Epithelial cell of esophagus (primary cell): ENCODE data around the gene CLCN3.
"Not testable (repeated sequence)": the region's sequence is repeated elsewhere in the genome, so short reads cannot be mapped to it uniquely, and the experiment has no call there.

Source experiments
- DNase-seq: peaks from one replicate; pipeline ENCODE4 v3.0.0; 2010; ENCODE audit warnings: low read depth
- H3K4me3 ChIP-seq: 2 replicates; pipeline ENCODE4 v1.5.1; 2011; ENCODE audit warnings: mild to moderate bottlenecking, low read length, control low read depth
- TF ChIP-seq, protein P1 (sequence below): IDR thresholded peaks from 2 replicates; pipeline ENCODE4 v1.5.1; 2011; ENCODE audit warnings: low read depth, mild to moderate bottlenecking, low read length, control low read depth, inconsistent platforms; ENCODE audit not compliant: insufficient read depth; ENCODE audit errors: missing control alignments

The CLCN3 gene

DNA sequence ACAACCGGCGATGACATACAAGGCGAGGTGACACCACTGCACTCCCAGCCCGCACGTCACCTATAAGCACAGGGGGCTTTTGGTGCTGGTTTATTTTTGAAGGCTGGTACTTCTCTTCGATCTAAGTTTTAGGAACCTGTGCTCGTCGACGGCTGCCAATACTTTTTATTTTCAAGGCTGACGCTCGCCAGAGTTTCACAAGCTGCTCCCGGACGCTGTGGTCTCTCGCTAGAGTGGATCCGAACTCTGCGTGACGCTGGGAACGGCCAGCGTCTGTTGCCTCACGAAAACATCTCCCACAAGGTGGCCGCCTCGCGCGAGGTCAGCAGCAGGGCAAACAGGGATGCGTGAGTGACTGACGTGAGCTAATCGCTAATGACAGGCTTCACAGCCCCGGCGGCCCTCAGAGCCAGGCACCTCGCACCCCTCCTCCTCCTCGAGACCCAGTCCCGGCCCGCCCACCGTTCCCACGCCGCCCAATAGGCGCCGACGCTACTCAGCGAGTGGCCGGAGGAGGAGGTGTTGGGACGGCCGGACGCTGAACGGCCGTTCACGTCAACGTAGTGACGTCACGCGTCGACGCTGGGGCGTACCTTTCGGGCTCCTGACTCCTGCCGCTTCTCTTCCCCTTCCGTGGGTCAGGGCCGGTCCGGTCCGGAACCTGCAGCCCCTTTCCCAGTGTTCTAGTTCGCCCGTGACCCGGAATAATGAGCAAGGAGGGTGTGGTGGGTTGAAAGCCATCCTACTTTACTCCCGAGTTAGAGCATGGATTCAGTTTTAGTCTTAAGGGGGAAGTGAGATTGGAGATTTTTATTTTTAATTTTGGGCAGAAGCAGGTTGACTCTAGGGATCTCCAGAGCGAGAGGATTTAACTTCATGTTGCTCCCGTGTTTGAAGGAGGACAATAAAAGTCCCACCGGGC, at the start of gene CLCN3:
Gene CLCN3 (plus strand): TSS at position 621 of the 922 bp plus-strand sequence. CDS start 15,351 bp downstream, outside the sequence.
- DNase-seq = peak; percentile 98
- H3K4me3 ChIP-seq = peak within 1 kb of the TSS; percentile 86
- TF ChIP-seq, protein P1, sequence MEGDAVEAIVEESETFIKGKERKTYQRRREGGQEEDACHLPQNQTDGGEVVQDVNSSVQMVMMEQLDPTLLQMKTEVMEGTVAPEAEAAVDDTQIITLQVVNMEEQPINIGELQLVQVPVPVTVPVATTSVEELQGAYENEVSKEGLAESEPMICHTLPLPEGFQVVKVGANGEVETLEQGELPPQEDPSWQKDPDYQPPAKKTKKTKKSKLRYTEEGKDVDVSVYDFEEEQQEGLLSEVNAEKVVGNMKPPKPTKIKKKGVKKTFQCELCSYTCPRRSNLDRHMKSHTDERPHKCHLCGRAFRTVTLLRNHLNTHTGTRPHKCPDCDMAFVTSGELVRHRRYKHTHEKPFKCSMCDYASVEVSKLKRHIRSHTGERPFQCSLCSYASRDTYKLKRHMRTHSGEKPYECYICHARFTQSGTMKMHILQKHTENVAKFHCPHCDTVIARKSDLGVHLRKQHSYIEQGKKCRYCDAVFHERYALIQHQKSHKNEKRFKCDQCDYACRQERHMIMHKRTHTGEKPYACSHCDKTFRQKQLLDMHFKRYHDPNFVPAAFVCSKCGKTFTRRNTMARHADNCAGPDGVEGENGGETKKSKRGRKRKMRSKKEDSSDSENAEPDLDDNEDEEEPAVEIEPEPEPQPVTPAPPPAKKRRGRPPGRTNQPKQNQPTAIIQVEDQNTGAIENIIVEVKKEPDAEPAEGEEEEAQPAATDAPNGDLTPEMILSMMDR = no peak

DNA sequence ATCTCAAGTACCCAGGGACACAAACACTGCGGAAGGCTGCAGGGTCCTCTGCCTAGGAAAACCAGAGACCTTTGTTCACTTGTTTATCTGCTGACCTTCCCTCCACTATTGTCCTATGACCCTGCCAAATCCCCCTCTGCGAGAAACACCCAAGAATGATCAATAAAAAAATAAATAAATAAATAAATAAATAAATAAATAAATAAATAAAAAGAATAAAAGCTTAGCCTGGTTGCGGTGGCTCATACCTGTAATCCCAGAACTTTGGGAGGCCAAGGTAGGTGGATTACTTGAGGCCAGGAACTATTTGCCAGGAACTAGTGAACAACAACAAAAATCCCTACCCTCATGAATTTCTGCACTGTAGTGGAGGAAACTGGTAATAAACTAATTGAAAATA, 49.4 kb upstream of the CLCN3 start:
- not testable (repeated sequence) for DNase-seq, H3K4me3 ChIP-seq

DNA sequence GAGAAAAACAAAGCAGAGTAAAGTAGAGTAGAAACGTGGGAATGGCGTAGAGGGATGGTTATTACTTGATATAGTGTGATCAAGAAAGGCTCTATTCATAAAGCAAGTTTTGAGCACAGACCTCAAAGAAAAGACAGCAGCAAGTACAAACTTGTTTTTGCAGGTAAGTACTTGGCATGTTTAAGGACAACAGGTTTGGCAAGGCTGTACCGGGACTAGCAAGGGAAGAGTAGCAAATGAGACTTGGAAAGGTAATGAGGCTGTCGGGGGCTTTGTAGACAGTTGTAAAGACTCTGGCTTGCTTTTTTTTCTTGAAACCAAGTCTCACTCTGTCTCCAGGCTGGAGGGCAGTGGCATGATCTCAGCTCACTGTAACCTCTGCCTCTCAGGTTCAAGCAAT, 48.9 kb upstream of the CLCN3 start:
- peak; percentile 96 for DNase-seq
- no peak overlapping the region for H3K4me3 ChIP-seq
- TF ChIP-seq, protein P1 = no peak

DNA sequence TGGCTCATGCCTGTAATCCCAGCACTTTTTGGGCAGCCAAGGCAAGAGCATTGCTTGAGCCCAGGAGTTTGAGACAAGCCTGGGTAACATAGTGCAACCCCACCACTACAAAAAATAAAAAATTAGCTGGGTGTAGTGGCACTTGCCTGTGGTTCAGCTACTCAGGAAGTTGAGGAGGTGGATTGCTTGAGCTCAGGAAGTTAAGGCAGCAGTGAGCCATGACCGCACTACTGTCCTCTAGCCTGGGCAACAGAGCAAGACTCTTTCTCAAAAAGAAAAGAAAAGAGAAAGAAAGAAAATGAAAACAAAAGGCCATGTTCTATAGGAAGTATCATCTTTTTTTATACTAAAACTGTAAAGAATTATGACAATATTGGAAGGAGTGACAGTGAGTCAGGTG, 46.5 kb upstream of the CLCN3 start:
- DNase-seq = no peak
- TF ChIP-seq, protein P1 = no peak
- no peak overlapping the region for H3K4me3 ChIP-seq

DNA sequence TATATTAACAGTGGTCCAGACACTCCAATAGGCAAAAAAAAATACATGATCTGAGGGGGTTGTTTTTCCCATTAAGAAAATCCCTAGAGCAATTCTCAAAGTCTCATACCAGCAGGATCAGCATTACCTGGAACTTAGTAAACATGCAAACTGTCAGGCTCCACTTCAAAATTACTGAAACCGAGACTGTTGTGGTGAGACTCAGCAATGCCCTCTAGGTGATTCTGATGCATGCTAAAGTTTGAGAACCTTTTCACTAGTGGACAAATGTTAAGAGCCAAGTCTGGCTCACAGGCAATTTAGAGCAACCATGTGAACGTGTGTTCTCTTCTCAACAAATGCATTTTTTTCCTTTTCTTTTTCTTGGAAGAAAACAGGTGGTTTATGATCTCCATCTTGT, 38.2 kb upstream of the CLCN3 start:
- TF ChIP-seq, protein P1 = no peak
- no peak overlapping the region for H3K4me3 ChIP-seq
- no peak for DNase-seq

DNA sequence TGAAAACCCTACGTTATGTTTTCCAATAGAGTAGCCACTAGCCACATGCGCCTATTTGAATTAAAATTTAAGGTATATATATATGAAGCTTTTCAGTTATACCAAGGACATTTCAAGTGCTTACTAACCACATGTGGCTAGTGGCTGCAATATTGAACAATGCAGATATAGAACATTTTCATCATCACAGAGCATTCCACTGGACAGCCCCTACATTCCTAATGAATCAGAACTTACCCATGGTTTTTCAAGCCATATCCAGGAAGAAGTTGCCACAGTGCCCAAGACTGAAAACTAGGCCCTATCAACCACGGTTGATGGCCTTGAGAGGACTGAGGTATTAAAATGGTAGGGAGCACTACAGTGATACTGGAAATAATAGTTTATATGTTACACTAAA, 37.7 kb upstream of the CLCN3 start:
- H3K4me3 ChIP-seq = no peak overlapping the region
- peak; percentile 6 for DNase-seq
- TF ChIP-seq, protein P1 = no peak

DNA sequence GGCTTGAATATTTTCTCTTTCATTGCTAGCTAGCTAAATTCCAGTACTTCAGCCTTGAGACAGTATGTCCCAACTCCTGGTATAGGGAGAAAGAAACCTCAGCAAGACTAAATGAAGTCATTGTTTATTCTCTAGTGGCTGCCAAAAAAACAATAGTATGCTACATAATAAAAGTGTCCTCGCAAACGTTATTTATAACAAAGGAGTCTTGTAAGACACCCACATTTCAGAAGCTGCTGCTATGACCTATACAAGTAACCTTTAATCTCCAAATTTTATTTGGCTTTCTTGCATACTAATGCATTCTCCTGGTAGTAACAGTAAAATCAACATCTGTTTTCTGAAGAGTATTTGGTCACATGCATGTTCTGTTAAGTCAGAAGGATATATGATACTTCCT, 36.8 kb upstream of the CLCN3 start:
- no peak for DNase-seq
- TF ChIP-seq, protein P1 = no peak

More for the DNA sequence above, 36.8 kb upstream of the CLCN3 start:
- H3K4me3 ChIP-seq = no peak overlapping the region
